Stimulated activated CD8-positive, alpha-beta memory T cell treated with anti-CD3 and anti-CD28 coated beads, Interleukin-4, amount 100 ng/mL, for 1 hour (primary cell): ENCODE measurements around the gene UXS1.

Experiments
- DNase-seq, 2 donors: peaks; one replicate each; pipeline ENCODE4 v3.0.0-alpha.2; 2020; ENCODE audit warnings: low read depth in 2 of 2, low spot score in 1 of 2

The UXS1 gene

DNA sequence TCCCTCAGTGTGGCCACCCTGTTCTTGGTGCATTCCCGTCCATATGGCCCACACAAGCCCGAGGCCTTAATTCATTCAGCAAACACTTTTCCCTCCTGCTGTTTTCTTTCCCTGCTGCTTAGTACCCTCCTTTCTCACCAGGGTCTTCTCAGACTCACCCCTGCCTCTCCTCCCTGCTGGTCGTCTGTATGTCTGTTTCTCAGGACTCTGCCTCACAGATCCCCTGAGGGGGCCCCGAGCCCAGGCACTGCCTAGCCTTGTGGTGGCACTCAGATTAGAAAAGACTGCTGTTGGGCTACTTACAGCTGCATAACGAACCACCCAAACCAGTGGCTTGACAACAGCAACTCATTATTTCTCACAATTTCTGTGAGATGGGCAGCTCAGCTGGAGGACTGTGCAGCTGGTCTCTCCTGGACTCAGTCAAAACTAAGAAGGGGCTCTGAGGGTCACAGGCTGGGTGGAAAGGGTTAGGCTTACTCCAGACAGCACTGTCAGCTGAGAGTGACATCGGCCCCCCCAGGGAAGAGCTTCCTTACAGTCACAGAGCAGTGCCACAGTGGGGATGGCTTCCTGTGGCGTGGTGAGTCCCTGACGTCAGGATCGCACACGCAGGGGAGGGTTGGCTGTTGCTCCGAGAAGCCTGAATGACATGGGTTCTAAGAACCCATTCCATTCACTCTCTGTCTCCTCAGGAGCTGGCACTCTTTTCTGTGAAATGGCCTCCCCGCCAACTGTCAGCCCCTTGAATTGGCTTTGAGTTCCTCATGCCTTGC lies 139.0 kb downstream of the UXS1 start:
- no peak for DNase-seq

DNA sequence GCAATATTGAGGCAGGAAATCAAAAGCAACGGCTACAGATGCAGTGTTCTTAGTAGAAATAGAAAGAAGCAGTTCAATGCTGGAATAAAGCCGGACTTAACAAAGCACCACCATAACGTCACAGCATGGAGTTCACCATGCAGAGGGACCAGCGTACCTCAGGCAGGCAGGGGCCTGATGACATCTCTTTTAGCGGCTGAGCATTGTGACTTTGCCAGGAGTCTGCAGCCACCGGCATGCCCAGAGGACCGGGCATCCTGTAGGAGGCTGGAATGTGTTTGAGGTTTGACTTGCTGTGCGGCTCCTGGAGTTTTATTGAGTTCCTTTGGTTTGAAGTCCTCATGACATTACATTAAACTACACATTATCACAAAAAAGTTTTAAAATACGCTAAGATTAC lies 139.8 kb downstream of the UXS1 start:
- no peak for DNase-seq

DNA sequence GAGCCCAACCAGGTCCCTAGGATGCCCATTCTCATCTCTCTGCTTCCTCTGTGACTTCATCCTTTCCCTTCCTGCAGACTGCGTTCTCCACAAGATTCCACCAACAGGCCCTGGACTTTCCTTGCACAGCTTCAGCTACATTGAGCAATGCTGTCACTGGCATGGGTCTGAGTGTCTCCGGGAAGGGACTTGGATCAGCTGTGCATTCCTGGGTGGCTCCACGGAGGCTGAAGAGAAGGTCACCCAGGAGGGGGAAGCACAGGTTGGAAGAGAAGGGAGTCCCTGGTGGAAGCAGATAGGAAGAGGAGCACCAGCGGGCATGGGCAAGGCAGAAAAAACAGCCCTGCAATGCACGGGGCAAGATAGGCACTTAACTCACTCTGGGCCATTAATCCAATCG lies 140.5 kb downstream of the UXS1 start:
- no peak for DNase-seq

DNA sequence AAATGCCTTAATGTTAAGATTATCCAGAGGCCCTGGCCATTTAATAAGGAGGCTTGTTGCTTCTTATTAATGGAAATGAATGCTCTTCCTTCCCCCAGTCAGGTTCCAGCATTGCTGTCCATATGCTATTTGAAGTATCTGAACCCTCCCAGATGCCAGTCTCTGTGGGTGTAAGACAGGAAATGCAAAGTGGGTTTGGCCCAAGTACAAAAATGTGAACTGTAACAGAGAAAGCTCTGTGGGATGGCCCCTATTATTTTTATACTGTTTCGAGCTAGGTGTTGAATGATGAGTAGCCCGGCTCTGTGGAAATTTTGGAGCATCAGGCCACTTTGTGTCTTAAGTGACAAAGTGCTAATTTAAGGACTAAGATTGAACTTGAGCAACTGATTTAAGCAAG lies 141.0 kb downstream of the UXS1 start:
- DNase-seq, result no peak

DNA sequence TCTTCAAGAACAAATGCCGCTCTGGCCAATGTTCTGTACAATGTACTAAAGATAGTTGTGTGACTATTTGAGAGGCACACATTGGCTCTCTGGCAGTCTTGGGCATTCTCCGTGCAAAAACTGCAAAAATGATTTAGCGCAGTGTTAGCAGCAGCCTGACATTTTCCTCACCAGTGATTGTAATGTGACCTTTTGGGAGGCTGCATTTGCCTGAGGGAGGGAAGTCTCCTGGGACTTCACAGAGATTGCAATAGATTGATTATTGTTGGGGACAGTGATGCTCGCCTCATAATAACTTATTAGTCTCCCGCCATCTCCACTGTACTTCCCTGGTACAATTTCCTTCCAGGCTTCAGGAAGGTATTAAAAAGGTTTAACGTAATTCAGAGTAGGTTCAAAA lies 149.2 kb downstream of the UXS1 start:
- no peak for DNase-seq

DNA sequence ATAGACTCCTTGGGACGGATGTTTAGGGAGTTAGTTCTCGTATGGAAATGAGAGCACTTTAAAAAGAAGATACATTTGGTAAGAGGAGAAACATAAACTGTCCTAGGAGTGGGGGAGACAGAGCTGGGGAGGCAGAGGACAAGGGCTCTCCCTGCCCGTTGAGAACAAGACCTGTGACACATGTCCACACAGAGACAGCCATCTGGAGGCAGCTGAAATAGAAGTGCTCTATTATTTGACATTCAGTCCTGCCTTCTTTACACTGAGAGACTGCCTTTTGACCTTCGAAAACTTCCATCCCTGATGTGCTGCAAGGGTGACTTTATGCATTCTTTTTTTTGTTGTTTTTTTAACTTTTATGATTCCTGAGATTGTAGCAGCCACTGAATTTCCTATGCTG lies 150.1 kb downstream of the UXS1 start:
- DNase-seq, result no peak
